Activated B cell treated with CpG ODN at 0.5 μM for 24 hours (primary cell): Measurements from ENCODE around the gene NTN3. TPM values are rescaled to one million over a fixed set of nuclear protein-coding genes. Genes with fewer than 3 reads are reported as not detected.

Experiments used
- ATAC-seq: fragments of 200-7000 bp; cut with Tn5 transposase; one replicate; pipeline ENCODE4 v1.10.0; 2021; ENCODE audit warnings: low read depth, mild to moderate bottlenecking, moderate library complexity
- CTCF ChIA-PET: fragments of 350-600 bp; sonication (Branson Sonifier 250); formaldehyde crosslinking; loops from one replicate; lab custom pipeline; 2021; ENCODE audit warnings: antibody characterized with exemption; lab: Charles Lee
- POLR2A ChIA-PET: fragments of 350-600 bp; sonication (Branson Sonifier 250); formaldehyde crosslinking; loops from one replicate; lab custom pipeline; 2021; ENCODE audit warnings: antibody characterized with exemption; lab: Charles Lee
- DNase-seq: peaks from one replicate; pipeline ENCODE4 v3.0.0; 2022
- H3K27ac Mint-ChIP-seq: one replicate; pipeline ENCODE4 v1.8.0; 2020; ENCODE audit warnings: mixed read lengths
- H3K27me3 Mint-ChIP-seq: one replicate; pipeline ENCODE4 v1.8.0; 2021; ENCODE audit warnings: mixed read lengths
- H3K36me3 Mint-ChIP-seq: one replicate; pipeline ENCODE4 v1.8.0; 2021; ENCODE audit warnings: low read depth, mixed read lengths
- H3K4me1 Mint-ChIP-seq: one replicate; pipeline ENCODE4 v1.8.0; 2021; ENCODE audit warnings: mixed read lengths
- H3K4me3 Mint-ChIP-seq: one replicate; pipeline ENCODE4 v1.8.0; 2020; ENCODE audit warnings: mild to moderate bottlenecking, mixed read lengths
- H3K9me3 Mint-ChIP-seq: one replicate; pipeline ENCODE4 v1.8.0; 2020; ENCODE audit warnings: mixed read lengths
- intact Hi-C: fragments of 100-400 bp; cut with micrococcal nuclease; formaldehyde crosslinking; loops from one replicate; pipeline ENCODE4 v1.15.1; 2024
- total RNA-seq: library from RNA; stranded (reverse); gene quantifications from 2 replicates; pipeline ENCODE4 v1.2.3, GENCODE V29; 2022
- TF ChIP-seq, protein P1 (sequence below): fragments of 200-600 bp; IDR thresholded peaks from one replicate; pipeline ENCODE4 v1.8.0; 2022; ENCODE audit warnings: antibody characterized with exemption, mild to moderate bottlenecking

Gene NTN3
- total RNA-seq, 1 donor from 2014 or later, result not detected

DNA sequence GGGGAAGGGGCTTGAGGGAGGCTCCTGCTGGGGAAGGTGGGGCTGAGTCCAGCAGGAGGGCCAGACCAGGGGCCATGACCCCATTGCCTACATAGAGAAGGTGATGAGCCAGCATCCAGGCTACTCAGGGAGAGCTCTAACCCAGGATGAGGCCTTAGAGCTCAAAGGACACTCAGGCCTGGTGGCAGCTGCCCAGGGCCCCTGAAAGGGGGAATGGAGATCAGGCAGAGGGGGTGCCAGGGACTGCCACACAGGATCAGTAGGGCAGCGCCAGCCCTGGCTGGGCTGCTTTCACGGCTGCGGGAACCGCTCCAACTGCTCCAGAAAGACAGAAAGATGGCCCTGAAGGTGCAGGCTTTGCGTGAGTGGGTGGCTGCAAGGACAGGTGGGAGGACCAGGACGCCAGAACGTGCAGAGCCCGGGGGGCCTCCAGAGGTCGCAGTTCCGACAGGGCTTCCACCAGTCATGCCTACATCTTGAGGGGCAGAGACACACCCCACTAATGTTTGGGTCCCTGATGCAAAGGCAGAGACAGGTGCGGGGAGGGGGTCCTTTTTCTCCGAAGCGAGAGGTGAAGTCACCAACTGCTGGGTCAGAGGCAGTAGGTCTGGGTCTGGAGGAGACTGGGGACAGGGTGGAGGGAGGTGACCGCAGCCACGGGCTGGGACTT is 41.8 kb downstream of the NTN3 start:
- Mint-ChIP-seq H3K27ac (peak overlapping the region; percentile 88), H3K4me3 (peak overlapping the region; percentile 90), H3K4me1 (peaks cover 86% of the 10 kb centered on the region), H3K9me3 (no peaks in the 10 kb centered on the region), H3K27me3 (no peaks in the 10 kb centered on the region), H3K36me3 (peaks cover 21% of the 10 kb centered on the region)
- ChIA-PET POLR2A (interaction anchor here (0.7 to 4.0 kb wide), 10 partner anchors 8 to 548 kb away, joined by 3 to 38 read pairs (median 5); partner anchors contain the start of genes AMDHD2, CEMP1, RPS2 and TBC1D24), CTCF (no interaction called here)
- intact Hi-C loops, result loop anchor here (1.0 to 5.0 kb wide), 4 partner anchors 19 to 246 kb away; partner anchors contain the start of genes RNPS1 and SRRM2
- TF ChIP-seq, protein P1, sequence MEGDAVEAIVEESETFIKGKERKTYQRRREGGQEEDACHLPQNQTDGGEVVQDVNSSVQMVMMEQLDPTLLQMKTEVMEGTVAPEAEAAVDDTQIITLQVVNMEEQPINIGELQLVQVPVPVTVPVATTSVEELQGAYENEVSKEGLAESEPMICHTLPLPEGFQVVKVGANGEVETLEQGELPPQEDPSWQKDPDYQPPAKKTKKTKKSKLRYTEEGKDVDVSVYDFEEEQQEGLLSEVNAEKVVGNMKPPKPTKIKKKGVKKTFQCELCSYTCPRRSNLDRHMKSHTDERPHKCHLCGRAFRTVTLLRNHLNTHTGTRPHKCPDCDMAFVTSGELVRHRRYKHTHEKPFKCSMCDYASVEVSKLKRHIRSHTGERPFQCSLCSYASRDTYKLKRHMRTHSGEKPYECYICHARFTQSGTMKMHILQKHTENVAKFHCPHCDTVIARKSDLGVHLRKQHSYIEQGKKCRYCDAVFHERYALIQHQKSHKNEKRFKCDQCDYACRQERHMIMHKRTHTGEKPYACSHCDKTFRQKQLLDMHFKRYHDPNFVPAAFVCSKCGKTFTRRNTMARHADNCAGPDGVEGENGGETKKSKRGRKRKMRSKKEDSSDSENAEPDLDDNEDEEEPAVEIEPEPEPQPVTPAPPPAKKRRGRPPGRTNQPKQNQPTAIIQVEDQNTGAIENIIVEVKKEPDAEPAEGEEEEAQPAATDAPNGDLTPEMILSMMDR, result no peak
- ATAC-seq (no peak), DNase-seq (no peak)

DNA sequence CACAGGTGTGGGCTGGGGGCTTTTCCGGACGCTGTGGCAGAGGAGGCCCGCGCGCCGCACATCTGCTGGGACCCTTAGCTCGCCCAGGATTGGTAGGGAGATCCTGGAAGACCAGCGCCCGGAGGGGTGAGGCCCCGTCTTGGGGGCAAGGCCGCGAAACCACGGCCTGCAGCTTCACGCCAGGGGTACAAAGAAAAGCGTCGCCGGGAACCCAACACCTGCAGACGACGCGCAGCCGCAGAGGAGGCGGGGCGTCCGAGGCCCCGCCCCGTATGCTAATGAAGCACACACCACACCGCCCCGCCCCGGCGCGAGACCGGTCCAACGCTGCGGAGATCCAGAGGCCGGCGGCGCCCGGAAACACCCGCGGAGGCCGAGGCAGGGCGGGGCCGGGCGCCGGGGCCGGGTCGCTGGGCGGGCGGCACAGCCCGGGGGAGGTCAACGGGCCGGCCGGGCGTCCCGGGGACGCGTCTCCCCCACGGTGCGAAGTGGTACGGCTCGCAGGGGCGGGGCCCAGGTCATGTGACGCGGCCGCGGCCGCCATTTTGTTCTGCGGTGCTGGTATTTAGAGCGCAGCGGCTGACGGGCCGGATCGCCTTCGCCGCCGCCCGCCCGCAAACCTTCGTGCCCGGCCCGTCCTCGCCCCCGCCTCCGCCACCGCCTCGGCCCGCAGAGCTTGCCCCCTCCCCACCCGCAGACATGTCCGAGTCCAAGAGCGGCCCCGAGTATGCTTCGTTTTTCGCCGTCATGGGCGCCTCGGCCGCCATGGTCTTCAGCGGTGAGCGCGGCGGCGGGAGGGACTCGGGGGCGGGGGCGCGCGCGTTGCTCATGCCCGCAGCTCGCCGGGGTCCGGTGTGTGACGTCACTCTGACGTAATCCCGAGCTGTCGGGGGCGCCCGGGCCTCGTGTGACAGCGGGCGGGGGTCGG is 42.6 kb downstream of the NTN3 start, which contains the start of gene ATP6V0C:
ATP6V0C (plus strand) TSS at position 548 of the 928 bp plus-strand sequence; CDS start at position 700, 152 bp downstream.
- Mint-ChIP-seq H3K27me3 (no peaks in the 10 kb centered on the region), H3K9me3 (no peaks in the 10 kb centered on the region), H3K4me1 (peaks cover 85% of the 10 kb centered on the region), H3K36me3 (peaks cover 21% of the 10 kb centered on the region), H3K27ac (peak within 1 kb of the TSS; percentile 92), H3K4me3 (peak within 1 kb of the TSS; percentile 94)
- POLR2A ChIA-PET, result interaction anchor here (0.5 to 4.0 kb wide), 13 partner anchors 11 to 588 kb away, joined by 3 to 38 read pairs (median 5); partner anchors contain the start of genes CEMP1, PDPK1, RPS2 and TBC1D24
- TF ChIP-seq, protein P1, result no peak
- intact Hi-C loops, result loop anchor here (1.0 to 5.0 kb wide), 4 partner anchors 19 to 246 kb away; partner anchors contain the start of genes RNPS1 and SRRM2
- CTCF ChIA-PET, result no interaction called here
- ATAC-seq (peak; percentile 78), DNase-seq (peak; percentile 95)

DNA sequence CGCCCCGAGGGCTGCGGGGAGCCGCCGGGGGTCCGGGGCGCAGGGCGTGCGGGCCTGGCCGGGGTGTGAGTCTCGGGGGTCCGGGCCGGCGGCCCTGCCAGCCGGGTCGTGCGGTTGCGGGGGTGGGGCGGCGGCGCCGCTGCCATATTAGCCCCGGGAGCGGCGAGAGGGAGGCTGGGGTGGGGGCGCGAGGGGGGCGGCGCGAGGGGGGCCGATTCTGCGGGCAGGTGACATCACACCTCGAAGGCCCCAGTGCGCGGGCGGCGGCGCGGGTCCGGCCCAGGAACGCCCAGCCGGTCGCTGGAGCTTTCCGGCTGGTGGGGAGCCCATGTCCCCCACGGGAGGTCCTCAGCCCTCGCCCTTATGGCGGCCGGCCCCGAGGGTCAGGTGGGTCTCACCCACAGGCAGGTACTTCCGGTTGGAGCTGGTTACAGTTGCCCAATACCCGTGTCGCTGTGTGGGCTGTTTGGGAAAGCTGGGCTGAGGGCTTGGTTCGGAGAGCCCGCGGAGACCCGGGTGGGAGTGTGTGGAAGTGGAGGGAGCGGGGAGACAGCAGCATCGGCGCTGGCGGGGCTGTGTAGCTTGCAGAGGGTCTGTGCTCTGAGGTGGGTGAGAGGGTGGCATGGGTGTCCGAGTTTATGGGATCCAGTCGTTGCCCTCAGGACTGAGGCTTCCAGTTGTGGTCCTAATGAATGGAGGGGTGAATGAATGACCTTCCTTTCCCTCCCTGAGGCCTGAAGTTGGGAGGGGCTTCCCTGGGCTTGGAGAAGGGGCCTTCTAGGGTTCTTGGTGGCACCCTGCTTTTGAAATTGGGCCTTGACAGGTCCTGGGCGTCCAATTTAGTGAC is 43.5 kb downstream of the NTN3 start:
- TF ChIP-seq, protein P1, result no peak
- H3K27ac Mint-ChIP-seq, result peak overlapping the region; percentile 88
- CTCF ChIA-PET, result interaction anchor here (1.8 kb wide), 1 partner anchor 7 kb away, joined by 5 read pairs; no protein-coding TSS in a partner anchor
- peaks cover 26% of the 10 kb centered on the region for H3K36me3 Mint-ChIP-seq
- DNase-seq (no peak), ATAC-seq (peak; percentile 8)
- peaks cover 83% of the 10 kb centered on the region for H3K4me1 Mint-ChIP-seq
- H3K27me3 Mint-ChIP-seq, result no peaks in the 10 kb centered on the region
- peak overlapping the region; percentile 94 for H3K4me3 Mint-ChIP-seq
- POLR2A ChIA-PET, result interaction anchor here (0.5 to 4.0 kb wide), 8 partner anchors 10 to 588 kb away, joined by 3 to 38 read pairs (median 5); partner anchors contain the start of genes CEMP1 and PDPK1
- intact Hi-C loops, result loop anchor here (5.0 kb wide), 1 partner anchor 247 kb away; the partner anchor contains the start of gene RNPS1
- no peaks in the 10 kb centered on the region for H3K9me3 Mint-ChIP-seq

DNA sequence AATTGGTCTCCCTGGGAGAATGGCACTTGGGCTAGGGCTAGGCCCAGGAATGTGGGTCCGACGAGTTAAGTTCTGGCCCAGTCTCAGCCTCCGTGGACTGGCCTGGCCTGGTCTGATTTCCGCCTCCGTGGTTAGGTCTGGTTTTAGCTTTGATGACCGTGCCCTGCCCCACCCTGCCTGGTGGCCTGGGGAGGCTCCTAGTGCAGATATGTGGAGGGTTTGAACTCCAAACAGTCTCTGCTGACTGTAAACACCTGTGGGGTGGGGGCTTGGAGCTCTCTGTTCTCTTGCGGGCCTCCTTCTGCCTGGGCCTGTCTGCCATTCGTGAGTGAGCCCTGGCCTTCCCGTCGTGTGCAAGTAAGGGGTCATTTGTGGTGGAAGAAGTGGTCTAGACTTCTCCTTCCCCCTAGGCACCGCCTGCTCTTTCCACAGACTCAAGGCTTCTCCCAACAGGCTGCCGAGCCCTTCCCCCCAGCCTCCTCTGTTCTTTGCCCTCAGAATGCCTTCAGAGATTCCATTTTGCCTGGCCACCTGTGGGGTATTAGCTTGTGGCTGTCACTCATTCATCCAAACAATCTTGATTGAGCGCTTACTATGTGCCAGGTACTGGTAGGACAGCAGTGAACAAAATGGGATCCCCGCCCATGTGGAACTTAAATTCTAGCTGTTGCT is 44.2 kb downstream of the NTN3 start:
- POLR2A ChIA-PET, result interaction anchor here (0.6 to 4.0 kb wide), 5 partner anchors 8 to 25 kb away, joined by 3 to 38 read pairs (median 8); partner anchors contain the start of genes CEMP1 and PDPK1
- peak overlapping the region; percentile 88 for H3K27ac Mint-ChIP-seq
- no peaks in the 10 kb centered on the region for H3K27me3 Mint-ChIP-seq
- peak overlapping the region; percentile 94 for H3K4me3 Mint-ChIP-seq
- TF ChIP-seq, protein P1, result no peak
- H3K9me3 Mint-ChIP-seq, result no peaks in the 10 kb centered on the region
- ATAC-seq (no peak), DNase-seq (no peak)
- peaks cover 80% of the 10 kb centered on the region for H3K4me1 Mint-ChIP-seq
- H3K36me3 Mint-ChIP-seq, result peaks cover 30% of the 10 kb centered on the region
- intact Hi-C loops, result no loop called here
- CTCF ChIA-PET, result interaction anchor here (0.9 to 1.8 kb wide), 2 partner anchors 8 to 14 kb away, joined by 4 to 5 read pairs; no protein-coding TSS in a partner anchor
